IMR-90 (cell line): ENCODE results near the gene RASAL1. TPM values are rescaled to one million over a fixed set of nuclear protein-coding genes. Genes with fewer than 3 reads are reported as not detected.

ENCODE experiments used
- ATAC-seq: fragments of 200-7000 bp; cut with Tn5 transposase; 2 replicates; pipeline ENCODE4 v1.9.1; 2020; ENCODE audit warnings: low read depth, mild to moderate bottlenecking, moderate library complexity
- BruUV-seq: library from RNA; stranded (reverse); fragments of 400-500 nt; replicated peaks from 2 replicates; lab custom pipeline; 2021; lab: Mats Ljungman, UMichigan
- CTCF ChIA-PET: fragments of 300-600 bp; formaldehyde crosslinking; extraction: SDS; loops from one replicate; lab custom pipeline; 2021; ENCODE audit warnings: antibody characterized with exemption; lab: Yijun Ruan, JAX
- POLR2A ChIA-PET: fragments of 300-600 bp; sonication (Branson Sonifier 250); formaldehyde crosslinking; loops from one replicate; lab custom pipeline; 2022; ENCODE audit warnings: antibody characterized with exemption; ENCODE audit not compliant: unreplicated experiment; lab: Charles Lee
- DNase-seq: peaks from one replicate; pipeline ENCODE4 v3.0.0; 2013
- H2AFZ ChIP-seq: replicated peaks from 2 replicates; pipeline ENCODE3; 2013; ENCODE audit warnings: low read length, mild to moderate bottlenecking; ENCODE audit not compliant: poor library complexity
- H2AK5ac ChIP-seq: 2 replicates; pipeline ENCODE4 v1.6.1; 2013; ENCODE audit warnings: low read depth, low read length, inconsistent platforms
- H2AK9ac ChIP-seq: replicated peaks from 2 replicates; pipeline ENCODE3; 2013; ENCODE audit warnings: mild to moderate bottlenecking, low read depth, low read length, moderate library complexity; ENCODE audit not compliant: poor library complexity
- H2BK120ac ChIP-seq: 2 replicates; pipeline ENCODE4 v1.6.1; 2013; ENCODE audit warnings: low read depth, low read length, inconsistent platforms
- H2BK15ac ChIP-seq: 3 replicates; pipeline ENCODE4 v1.6.1; 2013; ENCODE audit warnings: low read depth, low read length, inconsistent platforms
- H2BK20ac ChIP-seq: 2 replicates; pipeline ENCODE4 v1.6.1; 2013; ENCODE audit warnings: low read depth, mild to moderate bottlenecking, inconsistent platforms, low read length, moderate library complexity
- H2BK5ac ChIP-seq: 2 replicates; pipeline ENCODE4 v1.6.1; 2013; ENCODE audit warnings: mild to moderate bottlenecking, low read depth, low read length, inconsistent platforms; ENCODE audit not compliant: poor library complexity, severe bottlenecking
- H3K14ac ChIP-seq: replicated peaks from 2 replicates; pipeline ENCODE4 v1.6.1; 2013; ENCODE audit warnings: low read depth, low read length, inconsistent platforms
- H3K18ac ChIP-seq: 2 replicates; pipeline ENCODE4 v1.6.1; 2013; ENCODE audit warnings: low read depth, low read length, control low read depth
- H3K23ac ChIP-seq: 2 replicates; pipeline ENCODE4 v1.6.1; 2013; ENCODE audit warnings: low read depth, low read length, inconsistent platforms
- H3K27ac ChIP-seq: 2 replicates; pipeline ENCODE4 v1.5.1; 2013; ENCODE audit warnings: mild to moderate bottlenecking, control low read depth, low read length; ENCODE audit not compliant: insufficient read depth
- H3K27me3 ChIP-seq: 2 replicates; pipeline ENCODE4 v1.6.1; 2013; ENCODE audit warnings: low read length; ENCODE audit not compliant: control insufficient read depth, insufficient read depth
- H3K36me3 ChIP-seq: 2 replicates; pipeline ENCODE4 v1.6.1; 2013; ENCODE audit warnings: low read length, mixed read lengths; ENCODE audit not compliant: control insufficient read depth, insufficient read depth
- H3K4ac ChIP-seq: 2 replicates; pipeline ENCODE4 v1.6.1; 2013; ENCODE audit warnings: low read depth, low read length, inconsistent platforms
- H3K4me1 ChIP-seq: 2 replicates; pipeline ENCODE4 v1.6.1; 2013; ENCODE audit warnings: low read length, mixed read lengths; ENCODE audit not compliant: control insufficient read depth, insufficient read depth
- H3K4me2 ChIP-seq: 2 replicates; pipeline ENCODE4 v1.6.1; 2013; ENCODE audit warnings: low read depth, mild to moderate bottlenecking, control low read depth, low read length, moderate library complexity
- H3K4me3 ChIP-seq: 2 replicates; pipeline ENCODE4 v1.5.1; 2013; ENCODE audit warnings: low read depth, mild to moderate bottlenecking, control low read depth, low read length, moderate library complexity; ENCODE audit not compliant: insufficient read depth
- H3K56ac ChIP-seq: 2 replicates; pipeline ENCODE4 v1.6.1; 2013; ENCODE audit warnings: low read length, inconsistent platforms; ENCODE audit not compliant: insufficient read depth; ENCODE audit errors: extremely low read depth
- H3K79me1 ChIP-seq, 2 experiments: 2 replicates each; pipeline ENCODE4 v1.6.1; 2013; ENCODE audit warnings: low read length in 2 of 2, inconsistent platforms in 1 of 2, low read depth in 1 of 2
- H3K9ac ChIP-seq: 2 replicates; pipeline ENCODE4 v1.6.1; 2013; ENCODE audit warnings: low read depth, low read length, control low read depth
- H3K9me1 ChIP-seq: 2 replicates; pipeline ENCODE4 v1.6.1; 2013; ENCODE audit warnings: low read length, inconsistent platforms; ENCODE audit not compliant: insufficient read depth
- H3K9me3 ChIP-seq: 2 replicates; pipeline ENCODE4 v1.6.1; 2013; ENCODE audit warnings: low read length; ENCODE audit not compliant: control insufficient read depth, insufficient read depth
- H4K20me1 ChIP-seq: 2 replicates; pipeline ENCODE4 v1.6.1; 2013; ENCODE audit warnings: low read length, inconsistent platforms; ENCODE audit not compliant: insufficient read depth
- H4K5ac ChIP-seq: 2 replicates; pipeline ENCODE4 v1.6.1; 2013; ENCODE audit warnings: mild to moderate bottlenecking, low read depth, low read length, control low read depth
- H4K8ac ChIP-seq, 2 experiments: 2 replicates each; pipeline ENCODE4 v1.6.1; 2013; ENCODE audit warnings: low read depth in 2 of 2, low read length in 2 of 2, control low read depth in 1 of 2, inconsistent platforms in 1 of 2
- H4K91ac ChIP-seq: 2 replicates; pipeline ENCODE4 v1.6.1; 2013; ENCODE audit warnings: low read depth, low read length, inconsistent platforms; ENCODE audit not compliant: insufficient read depth
- RCOR1 ChIP-seq: IDR thresholded peaks from 2 replicates; pipeline ENCODE4 v1.6.1; 2012; ENCODE audit warnings: mild to moderate bottlenecking, low read length, improper control_type of control experiment; ENCODE audit not compliant: insufficient replicate concordance
- RFX5 ChIP-seq: IDR thresholded peaks from 2 replicates; pipeline ENCODE4 v1.8.0; 2012; ENCODE audit warnings: low read depth, mild to moderate bottlenecking, low read length, moderate library complexity
- SMC3 ChIP-seq: fragments of 150-350 bp; IDR thresholded peaks from 2 replicates; pipeline ENCODE4 v1.6.1; 2016; ENCODE audit warnings: low read depth, mild to moderate bottlenecking, antibody characterized with exemption, low read length, moderate library complexity
- WGBS, 2 experiments: methylation state at CpG; one replicate each; pipeline versions ENCODE4 v1.1.5 to v1.1.7; 2013; ENCODE audit warnings: missing lambda C conversion rate in 2 of 2; ENCODE audit not compliant: insufficient read length in 1 of 2; ENCODE audit errors: extremely low coverage in 2 of 2; 5-methylcytosine and 5-hydroxymethylcytosine counted together
- dilution Hi-C: fragments of 300-500 bp; cut with HindIII; formaldehyde crosslinking; loops from one replicate; pipeline ENCODE4 v1.14.3; 2018; ENCODE audit warnings: low sequenced_read_pairs; ENCODE audit not compliant: unreplicated experiment
- in situ Hi-C: fragments of 300-500 bp; cut with MboI; formaldehyde crosslinking; loops from 3 replicates; pipeline ENCODE4 v1.14.3; 2019; ENCODE audit warnings: low sequenced_read_pairs, inconsistent platforms, mixed read lengths
- intact Hi-C: fragments of 100-400 bp; cut with micrococcal nuclease; formaldehyde crosslinking; loops from 2 replicates; pipeline ENCODE4 v1.10.0; 2022
- polyA plus RNA-seq, 3 experiments: library from polyadenylated mRNA; depleted of rRNA; stranded (reverse); fragments of >200 nt; gene quantifications; 2 replicates each; pipeline ENCODE4 v1.2.3, GENCODE V29; 2012; ENCODE audit warnings: low replicate concordance in 1 of 3
- total RNA-seq: library from RNA; depleted of rRNA; stranded (reverse); fragments of >200 nt; gene quantifications from 2 replicates; pipeline ENCODE4 v1.2.3, GENCODE V29; 2012
- TF ChIP-seq, protein P1 (sequence below): conservative IDR thresholded peaks from 2 replicates; pipeline ENCODE4 v1.5.1; 2012; ENCODE audit warnings: mild to moderate bottlenecking, low read depth, low read length, improper control_type of control experiment

The RASAL1 gene
- total and polyA plus RNA-seq, 2 of the 4 experiments (the other 2 are of a cell fraction), result not detected

DNA sequence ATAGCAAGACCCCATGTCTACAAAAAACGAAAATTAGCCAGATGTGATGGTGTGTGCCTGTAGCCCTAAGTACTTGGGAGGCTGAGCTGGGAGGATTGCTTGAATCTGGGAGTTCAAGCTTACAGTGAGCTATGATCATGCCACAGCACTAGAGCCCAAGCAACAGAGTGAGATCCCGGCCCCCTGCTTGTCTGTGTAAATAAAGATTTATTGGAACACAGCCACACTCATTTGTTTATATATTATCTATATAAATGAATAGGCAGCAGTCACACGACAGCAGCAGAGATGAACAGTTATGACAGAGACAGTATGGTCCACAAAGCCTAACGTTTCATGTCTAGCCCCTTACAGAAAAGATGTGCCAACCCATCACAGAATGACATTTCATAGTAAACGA lies 34.9 kb upstream of the RASAL1 start:
- Histone ChIP-seq H3K79me1 (peaks cover 5 to 7% of the 10 kb centered on the region in 2 experiments; a peak in 2 of 4 replicates), H4K8ac (no peak overlapping the region), H3K4me1 (peaks cover 2% of the 10 kb centered on the region; the same call in 1 of the 2 replicates), H3K27ac (no peak overlapping the region), H3K9ac (no peak overlapping the region), H4K91ac (no peak overlapping the region), H4K5ac (no peak overlapping the region), H3K56ac (no peak overlapping the region), H3K9me3 (no peaks in the 10 kb centered on the region), H3K4me2 (no peak overlapping the region), H2BK15ac (no peak overlapping the region), H3K4me3 (no peak overlapping the region), H3K14ac (no peak overlapping the region), H3K36me3 (peaks cover 67% of the 10 kb centered on the region), H2BK120ac (no peak overlapping the region), H4K20me1 (peaks cover 2% of the 10 kb centered on the region), H2AK5ac (no peak overlapping the region), H3K23ac (no peak overlapping the region), H3K4ac (no peak overlapping the region), H2AFZ (no peak overlapping the region), H2BK5ac (no peak overlapping the region), H3K18ac (no peak overlapping the region), H3K9me1 (no peaks in the 10 kb centered on the region), H2BK20ac (no peak overlapping the region), H3K27me3 (no peaks in the 10 kb centered on the region), H2AK9ac (no peak overlapping the region)
- in situ Hi-C loops, result loop anchor here (5.0 kb wide), 1 partner anchor 123 kb away; no protein-coding TSS in a partner anchor
- POLR2A ChIA-PET, result no interaction called here
- no peak for ATAC-seq
- no CpG with 5 or more reads among the region's 5 CpGs for WGBS, 2 experiments
- CTCF ChIA-PET, result no interaction called here
- dilution Hi-C loops, result no loop called here
- no TSS peak for BruUV-seq
- TF ChIP-seq RCOR1 (no peak), SMC3 (no peak), RFX5 (no peak)
- TF ChIP-seq, protein P1, sequence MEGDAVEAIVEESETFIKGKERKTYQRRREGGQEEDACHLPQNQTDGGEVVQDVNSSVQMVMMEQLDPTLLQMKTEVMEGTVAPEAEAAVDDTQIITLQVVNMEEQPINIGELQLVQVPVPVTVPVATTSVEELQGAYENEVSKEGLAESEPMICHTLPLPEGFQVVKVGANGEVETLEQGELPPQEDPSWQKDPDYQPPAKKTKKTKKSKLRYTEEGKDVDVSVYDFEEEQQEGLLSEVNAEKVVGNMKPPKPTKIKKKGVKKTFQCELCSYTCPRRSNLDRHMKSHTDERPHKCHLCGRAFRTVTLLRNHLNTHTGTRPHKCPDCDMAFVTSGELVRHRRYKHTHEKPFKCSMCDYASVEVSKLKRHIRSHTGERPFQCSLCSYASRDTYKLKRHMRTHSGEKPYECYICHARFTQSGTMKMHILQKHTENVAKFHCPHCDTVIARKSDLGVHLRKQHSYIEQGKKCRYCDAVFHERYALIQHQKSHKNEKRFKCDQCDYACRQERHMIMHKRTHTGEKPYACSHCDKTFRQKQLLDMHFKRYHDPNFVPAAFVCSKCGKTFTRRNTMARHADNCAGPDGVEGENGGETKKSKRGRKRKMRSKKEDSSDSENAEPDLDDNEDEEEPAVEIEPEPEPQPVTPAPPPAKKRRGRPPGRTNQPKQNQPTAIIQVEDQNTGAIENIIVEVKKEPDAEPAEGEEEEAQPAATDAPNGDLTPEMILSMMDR, result no peak
- intact Hi-C loops, result no loop called here
- no peak for DNase-seq
